IMR-90 (cell line): Measurements from ENCODE around the gene C12orf50. TPM values are rescaled to one million over a fixed set of nuclear protein-coding genes. Genes with fewer than 3 reads are reported as not detected.

Experiments
- ATAC-seq: fragments of 200-7000 bp; cut with Tn5 transposase; 2 replicates; pipeline ENCODE4 v1.9.1; 2020; ENCODE audit warnings: low read depth, mild to moderate bottlenecking, moderate library complexity
- BruUV-seq: library from RNA; stranded (reverse); fragments of 400-500 nt; replicated peaks from 2 replicates; lab custom pipeline; 2021; lab: Mats Ljungman, UMichigan
- CTCF ChIA-PET: fragments of 300-600 bp; formaldehyde crosslinking; extraction: SDS; loops from one replicate; lab custom pipeline; 2021; ENCODE audit warnings: antibody characterized with exemption; lab: Yijun Ruan, JAX
- POLR2A ChIA-PET: fragments of 300-600 bp; sonication (Branson Sonifier 250); formaldehyde crosslinking; loops from one replicate; lab custom pipeline; 2022; ENCODE audit warnings: antibody characterized with exemption; ENCODE audit not compliant: unreplicated experiment; lab: Charles Lee
- DNase-seq: peaks from one replicate; pipeline ENCODE4 v3.0.0; 2013
- H2AFZ ChIP-seq: replicated peaks from 2 replicates; pipeline ENCODE3; 2013; ENCODE audit warnings: low read length, mild to moderate bottlenecking; ENCODE audit not compliant: poor library complexity
- H2AK5ac ChIP-seq: 2 replicates; pipeline ENCODE4 v1.6.1; 2013; ENCODE audit warnings: low read depth, low read length, inconsistent platforms
- H2AK9ac ChIP-seq: replicated peaks from 2 replicates; pipeline ENCODE3; 2013; ENCODE audit warnings: mild to moderate bottlenecking, low read depth, low read length, moderate library complexity; ENCODE audit not compliant: poor library complexity
- H2BK120ac ChIP-seq: 2 replicates; pipeline ENCODE4 v1.6.1; 2013; ENCODE audit warnings: low read depth, low read length, inconsistent platforms
- H2BK15ac ChIP-seq: 3 replicates; pipeline ENCODE4 v1.6.1; 2013; ENCODE audit warnings: low read depth, low read length, inconsistent platforms
- H2BK20ac ChIP-seq: 2 replicates; pipeline ENCODE4 v1.6.1; 2013; ENCODE audit warnings: low read depth, mild to moderate bottlenecking, inconsistent platforms, low read length, moderate library complexity
- H2BK5ac ChIP-seq: 2 replicates; pipeline ENCODE4 v1.6.1; 2013; ENCODE audit warnings: mild to moderate bottlenecking, low read depth, low read length, inconsistent platforms; ENCODE audit not compliant: poor library complexity, severe bottlenecking
- H3K14ac ChIP-seq: replicated peaks from 2 replicates; pipeline ENCODE4 v1.6.1; 2013; ENCODE audit warnings: low read depth, low read length, inconsistent platforms
- H3K18ac ChIP-seq: 2 replicates; pipeline ENCODE4 v1.6.1; 2013; ENCODE audit warnings: low read depth, low read length, control low read depth
- H3K23ac ChIP-seq: 2 replicates; pipeline ENCODE4 v1.6.1; 2013; ENCODE audit warnings: low read depth, low read length, inconsistent platforms
- H3K27ac ChIP-seq: 2 replicates; pipeline ENCODE4 v1.5.1; 2013; ENCODE audit warnings: mild to moderate bottlenecking, control low read depth, low read length; ENCODE audit not compliant: insufficient read depth
- H3K27me3 ChIP-seq: 2 replicates; pipeline ENCODE4 v1.6.1; 2013; ENCODE audit warnings: low read length; ENCODE audit not compliant: control insufficient read depth, insufficient read depth
- H3K36me3 ChIP-seq: 2 replicates; pipeline ENCODE4 v1.6.1; 2013; ENCODE audit warnings: low read length, mixed read lengths; ENCODE audit not compliant: control insufficient read depth, insufficient read depth
- H3K4ac ChIP-seq: 2 replicates; pipeline ENCODE4 v1.6.1; 2013; ENCODE audit warnings: low read depth, low read length, inconsistent platforms
- H3K4me1 ChIP-seq: 2 replicates; pipeline ENCODE4 v1.6.1; 2013; ENCODE audit warnings: low read length, mixed read lengths; ENCODE audit not compliant: control insufficient read depth, insufficient read depth
- H3K4me2 ChIP-seq: 2 replicates; pipeline ENCODE4 v1.6.1; 2013; ENCODE audit warnings: low read depth, mild to moderate bottlenecking, control low read depth, low read length, moderate library complexity
- H3K4me3 ChIP-seq: 2 replicates; pipeline ENCODE4 v1.5.1; 2013; ENCODE audit warnings: low read depth, mild to moderate bottlenecking, control low read depth, low read length, moderate library complexity; ENCODE audit not compliant: insufficient read depth
- H3K56ac ChIP-seq: 2 replicates; pipeline ENCODE4 v1.6.1; 2013; ENCODE audit warnings: low read length, inconsistent platforms; ENCODE audit not compliant: insufficient read depth; ENCODE audit errors: extremely low read depth
- H3K79me1 ChIP-seq, 2 experiments: 2 replicates each; pipeline ENCODE4 v1.6.1; 2013; ENCODE audit warnings: low read length in 2 of 2, inconsistent platforms in 1 of 2, low read depth in 1 of 2
- H3K9ac ChIP-seq: 2 replicates; pipeline ENCODE4 v1.6.1; 2013; ENCODE audit warnings: low read depth, low read length, control low read depth
- H3K9me1 ChIP-seq: 2 replicates; pipeline ENCODE4 v1.6.1; 2013; ENCODE audit warnings: low read length, inconsistent platforms; ENCODE audit not compliant: insufficient read depth
- H3K9me3 ChIP-seq: 2 replicates; pipeline ENCODE4 v1.6.1; 2013; ENCODE audit warnings: low read length; ENCODE audit not compliant: control insufficient read depth, insufficient read depth
- H4K20me1 ChIP-seq: 2 replicates; pipeline ENCODE4 v1.6.1; 2013; ENCODE audit warnings: low read length, inconsistent platforms; ENCODE audit not compliant: insufficient read depth
- H4K5ac ChIP-seq: 2 replicates; pipeline ENCODE4 v1.6.1; 2013; ENCODE audit warnings: mild to moderate bottlenecking, low read depth, low read length, control low read depth
- H4K8ac ChIP-seq, 2 experiments: 2 replicates each; pipeline ENCODE4 v1.6.1; 2013; ENCODE audit warnings: low read depth in 2 of 2, low read length in 2 of 2, control low read depth in 1 of 2, inconsistent platforms in 1 of 2
- H4K91ac ChIP-seq: 2 replicates; pipeline ENCODE4 v1.6.1; 2013; ENCODE audit warnings: low read depth, low read length, inconsistent platforms; ENCODE audit not compliant: insufficient read depth
- CEBPB ChIP-seq: IDR thresholded peaks from 2 replicates; pipeline ENCODE4 v1.6.1; 2012; ENCODE audit warnings: low read depth, low read length, improper control_type of control experiment
- CHD1 ChIP-seq: IDR thresholded peaks from 2 replicates; pipeline ENCODE4 v1.6.1; 2012; ENCODE audit warnings: low read depth, low read length, improper control_type of control experiment
- FOS ChIP-seq: fragments of 150-350 bp; IDR thresholded peaks from 2 replicates; pipeline ENCODE4 v1.6.1; 2016; ENCODE audit warnings: low read depth, low read length
- MAFK ChIP-seq: IDR thresholded peaks from 2 replicates; pipeline ENCODE4 v1.6.1; 2012; ENCODE audit warnings: low read depth, low read length, improper control_type of control experiment
- MAZ ChIP-seq: IDR thresholded peaks from 2 replicates; pipeline ENCODE4 v1.6.1; 2012; ENCODE audit warnings: low read depth, mild to moderate bottlenecking, low read length, improper control_type of control experiment, moderate library complexity, borderline replicate concordance
- MXI1 ChIP-seq: IDR thresholded peaks from 2 replicates; pipeline ENCODE4 v1.6.1; 2012; ENCODE audit warnings: low read depth, mild to moderate bottlenecking, low read length, moderate library complexity, borderline replicate concordance
- NFE2L2 ChIP-seq: fragments of 150-350 bp; IDR thresholded peaks from 2 replicates; pipeline ENCODE4 v1.6.1; 2016; ENCODE audit warnings: low read depth, mild to moderate bottlenecking, low read length
- RAD21 ChIP-seq: IDR thresholded peaks from 2 replicates; pipeline ENCODE4 v1.6.1; 2012; ENCODE audit warnings: low read length, improper control_type of control experiment
- RCOR1 ChIP-seq: IDR thresholded peaks from 2 replicates; pipeline ENCODE4 v1.6.1; 2012; ENCODE audit warnings: mild to moderate bottlenecking, low read length, improper control_type of control experiment; ENCODE audit not compliant: insufficient replicate concordance
- RFX5 ChIP-seq: IDR thresholded peaks from 2 replicates; pipeline ENCODE4 v1.8.0; 2012; ENCODE audit warnings: low read depth, mild to moderate bottlenecking, low read length, moderate library complexity
- WGBS, 2 experiments: methylation state at CpG; one replicate each; pipeline versions ENCODE4 v1.1.5 to v1.1.7; 2013; ENCODE audit warnings: missing lambda C conversion rate in 2 of 2; ENCODE audit not compliant: insufficient read length in 1 of 2; ENCODE audit errors: extremely low coverage in 2 of 2; 5-methylcytosine and 5-hydroxymethylcytosine counted together
- dilution Hi-C: fragments of 300-500 bp; cut with HindIII; formaldehyde crosslinking; loops from one replicate; pipeline ENCODE4 v1.14.3; 2018; ENCODE audit warnings: low sequenced_read_pairs; ENCODE audit not compliant: unreplicated experiment
- in situ Hi-C: fragments of 300-500 bp; cut with MboI; formaldehyde crosslinking; loops from 3 replicates; pipeline ENCODE4 v1.14.3; 2019; ENCODE audit warnings: low sequenced_read_pairs, inconsistent platforms, mixed read lengths
- intact Hi-C: fragments of 100-400 bp; cut with micrococcal nuclease; formaldehyde crosslinking; loops from 2 replicates; pipeline ENCODE4 v1.10.0; 2022
- polyA plus RNA-seq, 3 experiments: library from polyadenylated mRNA; depleted of rRNA; stranded (reverse); fragments of >200 nt; gene quantifications; 2 replicates each; pipeline ENCODE4 v1.2.3, GENCODE V29; 2012; ENCODE audit warnings: low replicate concordance in 1 of 3
- total RNA-seq: library from RNA; depleted of rRNA; stranded (reverse); fragments of >200 nt; gene quantifications from 2 replicates; pipeline ENCODE4 v1.2.3, GENCODE V29; 2012
- TF ChIP-seq, protein P1 (sequence below): fragments of 150-350 bp; IDR thresholded peaks from 2 replicates; pipeline ENCODE4 v1.6.1; 2017; ENCODE audit warnings: mild to moderate bottlenecking, antibody characterized with exemption, low read length, low read depth
- TF ChIP-seq, protein P2 (sequence below): conservative IDR thresholded peaks from 2 replicates; pipeline ENCODE4 v1.5.1; 2012; ENCODE audit warnings: mild to moderate bottlenecking, low read depth, low read length, improper control_type of control experiment

The C12orf50 gene
- total and polyA plus RNA-seq, 2 of the 4 experiments (the other 2 are of a cell fraction) = not detected

DNA sequence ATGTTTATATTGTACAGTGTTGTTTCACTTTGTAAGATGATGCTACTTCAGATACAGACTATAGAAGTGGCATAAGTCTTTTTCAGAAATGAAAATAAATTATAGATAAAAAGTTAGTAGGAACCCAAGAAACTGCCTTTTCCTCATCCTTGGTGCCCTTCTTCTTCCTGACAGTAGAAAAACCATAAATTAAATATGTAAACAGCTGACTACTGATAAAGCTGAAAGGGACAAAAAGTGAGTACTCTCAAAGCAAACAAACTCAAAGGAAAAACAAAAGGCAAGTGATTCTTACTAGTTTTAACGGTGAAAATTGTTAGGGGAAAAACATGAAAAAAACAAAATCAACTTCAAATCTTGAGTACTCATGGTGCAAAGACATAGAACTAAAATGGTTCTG, 8.6 kb upstream of the C12orf50 start:
- intact Hi-C loops (no loop called here), in situ Hi-C loops (no loop called here), dilution Hi-C loops (no loop called here)
- Histone ChIP-seq H3K4ac (no peak overlapping the region), H3K4me1 (peaks cover 3% of the 10 kb centered on the region; the same call in 1 of the 2 replicates), H4K20me1 (no peaks in the 10 kb centered on the region; the same call in 1 of the 2 replicates), H2AFZ (no peak overlapping the region), H3K36me3 (peaks cover 3% of the 10 kb centered on the region; the same call in 1 of the 2 replicates), H3K9ac (no peak overlapping the region), H3K4me2 (0 out of 2 replicates have a peak overlapping the region, but pooled peaks have one; percentile 19), H3K79me1 (peaks cover 29 to 46% of the 10 kb centered on the region in 2 experiments), H3K9me1 (peaks cover 5% of the 10 kb centered on the region), H2BK20ac (no peak overlapping the region), H4K5ac (no peak overlapping the region), H3K14ac (no peak overlapping the region), H4K8ac (no peak overlapping the region), H3K27ac (no peak overlapping the region), H3K18ac (no peak overlapping the region), H4K91ac (no peak overlapping the region), H3K23ac (no peak overlapping the region), H3K27me3 (no peaks in the 10 kb centered on the region), H3K4me3 (no peak overlapping the region), H2BK120ac (no peak overlapping the region), H2BK5ac (no peak overlapping the region), H3K9me3 (no peaks in the 10 kb centered on the region), H2BK15ac (no peak overlapping the region), H2AK5ac (no peak overlapping the region), H2AK9ac (no peak overlapping the region), H3K56ac (no peak overlapping the region)
- BruUV-seq = no TSS peak
- POLR2A ChIA-PET = no interaction called here
- ATAC-seq (no peak), DNase-seq (no peak)
- no CpG with 5 or more reads among the region's 1 CpG for WGBS, 2 experiments
- CTCF ChIA-PET = no interaction called here
- TF ChIP-seq MAZ (no peak), NFE2L2 (no peak), MAFK (no peak), FOS (no peak), CEBPB (no peak), RFX5 (no peak), RAD21 (no peak), RCOR1 (no peak), CHD1 (no peak), MXI1 (no peak)
- TF ChIP-seq, protein P1, sequence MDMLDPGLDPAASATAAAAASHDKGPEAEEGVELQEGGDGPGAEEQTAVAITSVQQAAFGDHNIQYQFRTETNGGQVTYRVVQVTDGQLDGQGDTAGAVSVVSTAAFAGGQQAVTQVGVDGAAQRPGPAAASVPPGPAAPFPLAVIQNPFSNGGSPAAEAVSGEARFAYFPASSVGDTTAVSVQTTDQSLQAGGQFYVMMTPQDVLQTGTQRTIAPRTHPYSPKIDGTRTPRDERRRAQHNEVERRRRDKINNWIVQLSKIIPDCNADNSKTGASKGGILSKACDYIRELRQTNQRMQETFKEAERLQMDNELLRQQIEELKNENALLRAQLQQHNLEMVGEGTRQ = no peak
- TF ChIP-seq, protein P2, sequence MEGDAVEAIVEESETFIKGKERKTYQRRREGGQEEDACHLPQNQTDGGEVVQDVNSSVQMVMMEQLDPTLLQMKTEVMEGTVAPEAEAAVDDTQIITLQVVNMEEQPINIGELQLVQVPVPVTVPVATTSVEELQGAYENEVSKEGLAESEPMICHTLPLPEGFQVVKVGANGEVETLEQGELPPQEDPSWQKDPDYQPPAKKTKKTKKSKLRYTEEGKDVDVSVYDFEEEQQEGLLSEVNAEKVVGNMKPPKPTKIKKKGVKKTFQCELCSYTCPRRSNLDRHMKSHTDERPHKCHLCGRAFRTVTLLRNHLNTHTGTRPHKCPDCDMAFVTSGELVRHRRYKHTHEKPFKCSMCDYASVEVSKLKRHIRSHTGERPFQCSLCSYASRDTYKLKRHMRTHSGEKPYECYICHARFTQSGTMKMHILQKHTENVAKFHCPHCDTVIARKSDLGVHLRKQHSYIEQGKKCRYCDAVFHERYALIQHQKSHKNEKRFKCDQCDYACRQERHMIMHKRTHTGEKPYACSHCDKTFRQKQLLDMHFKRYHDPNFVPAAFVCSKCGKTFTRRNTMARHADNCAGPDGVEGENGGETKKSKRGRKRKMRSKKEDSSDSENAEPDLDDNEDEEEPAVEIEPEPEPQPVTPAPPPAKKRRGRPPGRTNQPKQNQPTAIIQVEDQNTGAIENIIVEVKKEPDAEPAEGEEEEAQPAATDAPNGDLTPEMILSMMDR = no peak
